Fibroblast of skin of left quadriceps (primary cell): ENCODE data around the gene HTRA1.

ENCODE experiments used
- DNase-seq, 2 experiments: peaks; one replicate each; pipeline ENCODE4 v3.0.0-alpha.2; 2013; ENCODE audit warnings: low read depth in 2 of 2

HTRA1 gene

GRCh38 chr10:122553341-122553740 is 92.0 kb downstream of the HTRA1 start:
- DNase-seq = no peak

GRCh38 chr10:122554131-122555036 is 93.0 kb downstream of the HTRA1 start:
- no peak for DNase-seq

GRCh38 chr10:122555442-122555841 is 94.1 kb downstream of the HTRA1 start:
- DNase-seq = no peak

GRCh38 chr10:122557516-122557915 is 96.2 kb downstream of the HTRA1 start:
- no peak for DNase-seq

GRCh38 chr10:122558452-122558851 is 97.1 kb downstream of the HTRA1 start:
- no peak for DNase-seq

GRCh38 chr10:122559228-122559627 is 97.9 kb downstream of the HTRA1 start:
- DNase-seq = no peak

GRCh38 chr10:122560279-122560804 is 99.0 kb downstream of the HTRA1 start, which contains the start of gene DMBT1:
TSS of gene DMBT1 (plus strand) at chr10:122560754. CDS start at chr10:122560771, 17 bp downstream.
- DNase-seq = no peak

- DNase-seq = no peak
Measured at GRCh38 chr10:122561212-122561611, 99.9 kb downstream of the HTRA1 start.

GRCh38 chr10:122561792-122562191 is 100.4 kb downstream of the HTRA1 start:
- DNase-seq = no peak
